GM18517 (cell line): ENCODE results near the gene AKAP12.

ENCODE experiments used
- ATAC-seq: cut with Tn5 transposase; IDR thresholded peaks from one replicate; pipeline ENCODE4 v1.9.1; 2021; ENCODE audit warnings: mild to moderate bottlenecking, moderate library complexity; ENCODE audit not compliant: unreplicated experiment

Gene AKAP12

DNA sequence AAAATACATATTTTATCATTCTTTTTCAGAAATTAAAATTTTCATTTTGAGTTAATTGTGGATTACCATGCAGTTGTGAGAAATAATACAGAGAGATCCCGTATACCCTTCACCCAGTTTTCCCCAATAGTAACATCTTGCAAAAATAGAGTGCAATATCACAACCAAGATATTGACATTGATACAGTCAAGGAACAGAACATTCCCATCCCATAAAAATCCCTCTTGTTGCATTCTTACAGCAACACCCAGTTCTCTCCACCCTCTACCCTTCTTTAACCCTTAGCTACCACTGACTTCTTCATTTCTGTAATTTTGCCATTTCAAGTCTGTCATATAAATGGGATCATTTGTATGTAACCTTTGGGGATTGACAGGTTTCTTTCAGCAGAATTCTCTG is 6.9 kb upstream of the AKAP12 start:
- ATAC-seq, result no peak

DNA sequence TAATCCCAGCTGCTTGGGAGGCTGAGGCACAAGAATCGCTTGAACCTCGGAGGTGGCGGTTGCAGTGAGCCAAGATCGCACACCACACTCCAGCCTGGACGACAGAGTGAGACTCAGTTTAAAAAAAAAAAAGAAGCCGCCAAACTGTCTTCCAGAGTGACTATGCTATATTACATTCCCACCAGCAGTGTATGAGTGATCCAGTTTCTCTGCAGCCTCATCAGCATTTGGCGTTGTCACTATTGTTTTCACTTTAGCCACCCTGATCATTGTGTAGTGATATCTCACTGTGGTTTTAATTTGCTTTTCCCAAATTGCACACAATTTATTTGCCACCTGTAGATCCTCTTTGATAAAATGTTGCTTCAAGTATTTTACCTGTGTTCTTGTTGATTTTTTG is 6.0 kb upstream of the AKAP12 start:
- ATAC-seq, result no peak

DNA sequence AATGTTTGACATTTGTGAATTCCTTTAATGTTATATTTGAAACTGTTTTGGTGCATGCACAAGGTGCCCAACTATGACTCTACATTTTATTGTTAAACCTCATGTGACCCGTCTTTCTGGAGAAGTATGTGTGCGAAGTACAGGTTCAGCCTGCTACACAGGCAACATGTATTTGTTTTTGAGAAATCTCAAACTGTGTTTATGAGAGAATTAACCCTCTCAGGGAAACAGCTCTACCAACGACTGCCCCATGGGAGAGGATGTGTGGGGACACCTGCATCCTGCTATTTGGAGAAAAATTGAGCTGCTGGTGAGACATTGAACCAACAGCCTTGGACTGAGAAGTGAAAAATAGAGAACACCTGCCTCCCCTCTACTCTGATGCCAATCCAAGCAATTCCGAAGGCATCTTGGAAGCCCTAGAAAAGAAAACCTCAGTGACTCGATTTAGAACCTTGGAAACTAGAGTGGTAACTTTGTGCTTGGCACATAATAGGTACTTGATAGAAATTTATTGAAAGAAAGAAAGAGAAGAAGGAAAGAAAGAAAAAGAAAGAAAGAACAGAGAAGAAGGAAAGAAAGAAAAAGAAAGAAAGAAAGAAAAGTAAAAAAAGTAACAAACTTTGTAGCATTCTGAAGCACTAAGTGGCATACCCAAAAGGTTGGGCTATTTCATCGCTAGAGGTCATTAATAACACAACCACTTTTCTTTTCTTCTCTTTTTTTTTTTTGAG is 2.9 kb upstream of the AKAP12 start:
- ATAC-seq, result no peak

DNA sequence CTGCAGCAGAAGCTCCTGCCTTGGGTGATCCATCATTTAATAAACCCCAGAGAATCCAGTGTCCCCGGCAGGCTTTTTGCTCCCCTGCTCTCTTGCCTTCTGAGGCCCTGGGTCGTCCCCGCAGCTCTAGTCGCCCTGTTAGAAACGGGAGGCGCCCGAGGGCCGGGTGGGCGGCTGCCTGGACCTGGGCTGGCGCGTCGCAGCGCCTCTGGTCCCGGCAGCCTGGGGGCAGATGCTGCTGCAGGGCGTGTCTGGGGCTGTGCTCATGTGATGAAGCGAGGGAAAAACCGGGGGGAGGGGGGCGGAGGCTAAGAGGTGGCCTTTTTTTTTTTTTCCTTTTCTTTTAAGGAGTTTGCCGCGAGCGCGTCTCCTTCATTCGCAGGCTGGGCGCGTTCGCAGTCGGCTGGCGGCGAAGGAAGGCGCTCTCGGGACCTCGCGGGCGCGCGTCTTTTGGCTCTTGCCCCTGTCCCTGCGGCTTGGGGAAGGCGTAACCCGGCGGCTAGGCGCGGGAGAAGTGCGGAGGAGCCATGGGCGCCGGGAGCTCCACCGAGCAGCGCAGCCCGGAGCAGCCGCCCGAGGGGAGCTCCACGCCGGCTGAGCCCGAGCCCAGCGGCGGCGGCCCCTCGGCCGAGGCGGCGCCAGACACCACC is 394 bp downstream of the AKAP12 start:
- ATAC-seq, result no peak

DNA sequence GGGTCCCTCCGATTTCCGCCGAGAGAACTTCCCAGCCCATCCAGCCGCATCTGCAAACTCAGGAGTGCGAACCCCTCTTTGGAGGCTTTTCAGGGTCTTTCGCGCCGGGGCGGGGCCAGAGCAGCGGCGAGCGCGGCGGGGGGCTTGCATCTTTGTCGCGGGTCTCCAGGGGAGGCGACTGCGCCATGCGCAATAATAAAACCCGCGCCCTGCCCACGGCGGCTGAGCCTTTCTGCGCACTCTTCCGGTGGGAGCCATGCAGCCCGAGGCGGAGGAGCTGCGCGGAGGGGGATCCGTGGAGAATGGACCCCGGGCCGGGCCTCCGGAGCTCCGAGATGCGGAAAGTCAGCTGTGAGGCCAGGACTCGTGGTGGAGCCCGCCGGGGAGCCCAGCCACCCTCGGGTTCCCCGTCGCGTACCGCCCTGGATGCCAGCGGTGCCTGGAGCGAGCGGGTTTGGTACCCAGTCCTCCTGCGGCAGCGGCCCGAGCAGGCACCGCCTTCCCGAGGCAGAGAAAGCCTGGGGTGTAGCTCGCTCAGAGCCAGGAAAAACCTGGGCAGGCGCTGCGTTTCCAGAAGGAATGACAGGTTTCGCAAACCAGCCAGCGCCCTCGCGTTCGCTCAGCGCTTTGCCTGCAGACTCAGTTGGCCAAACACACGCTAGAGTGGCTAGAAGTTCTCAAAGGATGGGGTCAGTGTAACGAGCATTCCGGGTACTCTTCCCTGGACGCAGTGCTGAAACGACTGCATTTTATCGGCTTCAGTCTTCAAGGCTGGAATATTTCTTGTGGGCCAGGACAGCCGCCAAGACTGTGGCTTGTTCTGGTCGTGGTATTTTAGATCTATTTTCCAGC is 1.2 kb downstream of the AKAP12 start:
- ATAC-seq, result no peak

DNA sequence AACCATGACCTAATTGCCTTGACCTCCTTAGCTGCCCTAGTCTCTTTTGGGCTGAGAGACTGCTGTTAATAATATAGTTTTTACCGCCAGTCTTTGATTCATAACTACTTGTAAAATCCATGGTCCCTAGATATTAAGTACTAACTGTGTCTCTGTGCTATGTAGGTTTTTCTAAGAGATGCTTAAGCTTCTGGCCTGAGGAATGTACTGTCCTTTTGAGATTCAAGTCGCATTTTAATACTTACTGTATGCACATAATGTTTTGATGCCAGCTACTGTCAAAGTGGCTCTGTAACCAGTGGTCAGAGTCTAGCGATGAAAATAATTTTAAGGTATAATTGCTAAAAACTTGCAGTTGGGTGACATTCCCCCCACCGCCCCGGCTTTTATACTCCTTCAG is 2.1 kb downstream of the AKAP12 start:
- no peak for ATAC-seq

DNA sequence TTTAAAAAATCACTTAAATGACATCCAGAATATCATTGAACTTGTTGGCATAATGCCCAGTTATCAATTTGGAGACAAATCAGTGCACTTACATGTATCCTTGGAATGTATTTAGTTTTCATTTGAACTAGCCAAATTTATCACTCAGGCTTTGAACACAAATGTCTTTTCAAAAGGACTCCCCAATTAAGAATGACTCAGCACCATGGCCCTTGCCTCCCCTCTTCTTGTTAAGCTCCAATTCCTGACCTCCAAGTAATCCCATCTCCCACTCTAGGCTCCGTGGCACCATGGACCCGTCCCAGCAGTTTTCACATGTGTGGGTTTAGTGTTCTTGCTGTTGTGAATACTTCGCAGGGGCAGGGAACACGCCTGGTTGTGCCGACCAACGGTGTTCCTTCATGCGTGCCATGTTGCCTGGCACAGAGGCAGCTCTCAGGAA is 2.7 kb downstream of the AKAP12 start:
- no peak for ATAC-seq

DNA sequence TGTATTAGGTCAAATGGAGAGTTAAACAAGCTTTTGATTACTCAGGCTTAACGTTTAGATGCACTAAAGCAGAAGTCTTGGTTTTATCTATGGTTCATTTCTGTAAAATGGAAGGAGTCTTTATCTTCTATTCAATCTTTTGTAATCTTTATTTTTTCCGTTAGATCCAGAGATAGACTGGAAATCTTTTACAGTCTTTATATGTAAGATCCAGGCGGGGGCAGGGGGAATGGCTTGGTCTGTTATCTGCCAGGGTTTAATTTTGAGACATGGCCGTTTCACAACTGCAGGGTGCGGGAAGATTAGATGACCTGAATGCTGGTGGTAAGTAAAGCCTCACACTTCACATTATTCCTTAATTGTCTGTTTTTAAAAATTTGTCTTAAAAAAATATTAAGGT is 3.7 kb downstream of the AKAP12 start:
- no peak for ATAC-seq

DNA sequence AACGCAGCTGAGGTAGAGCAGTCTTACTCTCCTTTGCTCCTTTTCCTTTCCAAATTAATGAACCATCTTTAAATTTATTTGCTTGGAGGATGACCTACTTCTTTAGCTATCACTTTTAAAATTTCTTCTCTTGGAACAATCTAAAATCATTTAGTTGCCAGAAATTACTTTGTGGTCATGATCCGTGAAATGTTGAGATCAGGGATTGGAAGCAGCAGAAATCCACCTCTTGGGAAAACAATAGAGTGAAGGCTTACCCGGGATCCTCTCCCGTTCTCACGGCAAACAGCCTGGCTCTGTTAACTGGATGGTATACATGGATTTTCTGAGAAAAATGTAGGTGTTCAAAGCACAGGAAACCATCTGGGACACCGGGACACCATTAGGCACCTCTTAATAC is 7.7 kb downstream of the AKAP12 start:
- ATAC-seq, result no peak

DNA sequence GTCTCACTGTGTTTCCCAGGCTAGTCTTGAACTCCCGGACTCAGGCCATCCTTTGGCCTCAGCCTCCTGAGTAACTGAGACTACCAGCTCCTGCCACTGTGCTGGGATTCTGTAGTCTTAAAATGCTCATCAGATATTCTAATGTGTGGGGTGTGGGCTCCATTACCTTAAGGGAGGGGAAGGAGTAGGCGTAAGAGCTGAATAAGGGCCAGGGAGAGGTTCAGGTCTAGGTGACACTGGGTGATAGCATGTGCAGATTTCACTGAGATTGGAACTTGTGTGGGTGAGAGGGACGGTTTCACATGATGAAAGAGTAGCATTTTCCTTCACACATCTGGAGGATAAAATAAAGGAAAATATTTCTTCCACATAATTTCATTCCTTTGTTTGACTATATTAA is 8.5 kb downstream of the AKAP12 start:
- ATAC-seq, result no peak

DNA sequence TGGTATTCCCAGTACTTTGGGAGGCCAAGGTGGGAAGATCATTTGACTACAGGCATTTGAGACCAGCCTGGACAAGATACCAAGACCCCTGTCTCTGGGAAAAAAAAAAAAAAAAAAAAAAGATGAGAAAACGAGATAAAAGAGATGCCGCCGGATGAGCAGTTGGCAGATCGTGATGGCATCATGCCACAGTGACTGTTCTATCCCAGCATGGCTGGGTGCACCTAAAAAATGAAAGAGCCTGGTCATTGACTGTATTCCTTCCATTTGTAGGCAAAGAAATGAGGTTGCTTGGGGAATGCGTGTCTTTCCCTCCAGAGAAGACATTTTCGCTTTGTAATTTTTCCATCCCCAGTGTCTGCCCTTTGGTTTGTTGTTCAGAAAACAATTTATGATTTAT is 12.9 kb downstream of the AKAP12 start:
- ATAC-seq, result no peak

DNA sequence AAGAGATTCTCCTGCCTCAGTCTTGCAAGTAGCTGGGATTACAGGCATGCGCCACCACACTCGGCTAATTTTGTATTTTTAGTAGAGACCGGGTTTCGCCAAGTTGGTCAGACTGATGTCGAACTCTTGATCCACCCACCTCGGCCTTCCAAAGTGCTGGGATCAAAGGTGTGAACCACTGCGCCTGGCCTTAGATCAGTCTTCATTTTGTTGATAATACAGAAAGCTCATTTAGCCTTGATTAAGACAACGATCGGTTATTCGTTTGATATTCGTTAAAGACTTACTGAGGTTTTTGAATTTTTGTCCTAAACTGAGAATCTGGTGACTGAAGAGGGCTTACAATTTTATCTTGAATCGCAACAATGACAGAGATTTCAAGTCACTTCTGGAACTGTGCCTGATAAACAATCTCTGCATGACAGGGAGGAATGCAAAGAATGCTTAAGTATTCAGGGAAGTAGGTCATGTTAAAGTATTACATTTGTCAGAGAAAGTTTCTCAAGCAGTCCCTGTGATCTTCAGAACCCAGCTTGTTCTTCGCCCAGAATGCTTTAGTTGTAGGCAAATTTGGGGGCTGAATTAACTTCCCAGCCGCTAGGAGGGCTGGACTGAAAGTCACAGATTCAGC is 14.8 kb downstream of the AKAP12 start:
- no peak for ATAC-seq

DNA sequence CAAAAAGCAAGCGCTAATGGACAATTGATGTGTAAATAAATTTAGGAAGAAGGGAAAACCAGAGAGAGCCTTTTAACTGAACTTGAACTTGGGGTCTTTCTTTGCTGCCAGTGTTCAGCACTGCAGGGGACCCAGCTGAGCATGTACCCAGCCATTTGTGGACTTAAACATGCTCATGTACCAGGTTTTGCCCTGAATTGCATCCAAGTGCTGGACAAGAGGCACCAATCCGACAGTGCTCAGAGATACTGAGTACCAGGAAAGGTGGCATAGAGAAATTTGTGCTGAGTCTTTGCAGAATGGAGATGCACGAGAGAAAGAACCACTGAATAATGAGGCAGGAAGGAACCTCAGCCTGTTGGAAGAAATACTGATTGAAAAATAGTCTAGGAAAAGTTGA is 16.0 kb downstream of the AKAP12 start:
- no peak for ATAC-seq

DNA sequence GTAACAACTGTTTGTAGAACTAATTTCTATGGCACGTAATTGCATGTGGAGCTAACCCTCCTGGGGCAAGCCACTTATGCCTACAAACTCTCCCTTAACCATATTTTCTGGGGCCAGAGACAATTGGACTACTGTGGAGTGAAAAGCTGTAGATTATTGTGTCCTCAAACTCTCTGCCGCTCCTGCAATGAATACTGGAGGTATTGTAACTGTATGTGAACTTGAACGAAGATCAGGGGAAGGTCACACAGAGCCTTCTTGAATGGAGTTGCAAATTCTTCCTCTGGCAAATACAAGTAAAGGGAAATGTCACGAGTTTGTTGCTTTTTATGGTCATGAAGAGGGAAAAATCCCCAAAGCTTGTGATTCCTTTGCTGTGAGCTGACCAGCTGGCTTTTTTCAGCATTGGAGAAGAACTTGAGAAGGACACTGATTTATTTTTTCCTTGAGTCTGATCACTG is 18.2 kb downstream of the AKAP12 start:
- ATAC-seq, result no peak

DNA sequence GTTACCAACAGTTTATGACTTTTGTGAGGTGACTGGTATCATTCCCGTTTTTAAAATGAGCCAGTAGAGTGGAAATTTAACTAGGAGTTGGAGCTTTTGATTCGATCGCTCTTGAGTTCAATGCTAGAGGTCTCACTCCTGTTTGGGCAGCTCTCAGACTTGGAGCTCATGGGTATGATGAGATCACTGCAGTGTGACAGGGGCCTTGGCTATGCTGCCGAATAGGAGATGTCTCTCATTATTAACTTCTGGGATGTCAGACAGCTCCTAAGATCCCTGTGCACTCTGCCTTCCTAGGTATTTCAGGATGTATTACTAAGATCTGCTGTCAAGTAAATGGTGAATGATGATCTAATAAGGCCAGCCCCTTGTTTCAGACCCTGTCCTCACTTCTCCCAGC is 20.4 kb downstream of the AKAP12 start:
- ATAC-seq, result no peak

DNA sequence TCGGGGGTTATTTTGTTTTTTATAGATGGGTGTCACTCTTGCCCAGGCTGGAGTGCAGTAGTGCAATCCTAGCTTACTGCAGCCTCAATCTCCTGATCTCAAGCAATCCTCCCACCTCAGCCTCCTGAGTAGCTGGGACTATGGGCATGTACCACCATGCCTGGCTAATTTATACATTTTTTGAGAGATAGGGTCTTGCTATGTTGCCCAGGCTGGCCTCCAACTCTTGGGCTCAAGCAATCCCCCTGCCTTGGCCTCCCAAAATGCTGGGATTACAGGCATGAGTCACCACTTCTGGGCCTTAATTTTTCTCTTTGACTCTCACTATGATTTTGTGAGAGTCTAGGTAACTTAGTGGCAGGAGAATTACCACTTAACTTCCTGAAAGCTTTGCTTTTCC is 23.3 kb downstream of the AKAP12 start:
- no peak for ATAC-seq

DNA sequence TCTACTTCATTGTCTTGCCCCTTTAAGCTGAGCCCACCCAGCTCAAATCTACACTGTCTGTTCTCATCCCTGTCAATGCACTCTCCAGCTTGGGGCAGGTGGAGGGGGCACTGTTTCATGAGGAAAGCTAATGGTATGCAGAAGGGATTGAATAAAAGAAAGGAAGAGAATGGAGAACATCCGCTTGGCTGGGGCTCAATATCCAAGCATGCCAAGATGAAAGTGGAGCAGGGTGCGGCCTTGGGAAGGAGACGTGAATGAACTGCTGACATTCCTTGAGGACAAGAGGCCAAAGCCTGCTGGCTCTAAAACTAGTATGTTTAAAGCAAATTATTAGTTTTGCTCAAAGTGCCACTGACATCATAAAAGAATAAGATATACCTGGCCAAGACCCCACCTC is 24.2 kb downstream of the AKAP12 start:
- ATAC-seq, result no peak

DNA sequence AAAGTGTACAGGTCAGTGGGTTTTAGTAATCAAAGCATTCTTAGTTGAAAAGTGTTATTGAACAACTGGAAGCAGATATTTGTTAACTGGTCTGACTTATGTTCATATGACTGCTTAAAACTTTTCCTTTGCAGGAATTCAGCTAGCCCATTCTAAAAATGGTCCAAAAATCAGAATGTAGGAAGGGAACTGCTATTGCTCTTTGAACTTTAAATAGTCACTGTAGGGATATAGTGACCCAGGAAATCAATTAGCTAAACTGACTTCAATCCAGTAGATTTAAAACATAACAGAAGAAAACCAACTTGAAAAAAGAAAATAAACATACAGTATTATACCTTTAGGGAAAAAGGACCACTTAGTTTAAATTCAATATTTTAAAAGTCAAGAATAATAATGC is 25.5 kb downstream of the AKAP12 start:
- ATAC-seq, result no peak

DNA sequence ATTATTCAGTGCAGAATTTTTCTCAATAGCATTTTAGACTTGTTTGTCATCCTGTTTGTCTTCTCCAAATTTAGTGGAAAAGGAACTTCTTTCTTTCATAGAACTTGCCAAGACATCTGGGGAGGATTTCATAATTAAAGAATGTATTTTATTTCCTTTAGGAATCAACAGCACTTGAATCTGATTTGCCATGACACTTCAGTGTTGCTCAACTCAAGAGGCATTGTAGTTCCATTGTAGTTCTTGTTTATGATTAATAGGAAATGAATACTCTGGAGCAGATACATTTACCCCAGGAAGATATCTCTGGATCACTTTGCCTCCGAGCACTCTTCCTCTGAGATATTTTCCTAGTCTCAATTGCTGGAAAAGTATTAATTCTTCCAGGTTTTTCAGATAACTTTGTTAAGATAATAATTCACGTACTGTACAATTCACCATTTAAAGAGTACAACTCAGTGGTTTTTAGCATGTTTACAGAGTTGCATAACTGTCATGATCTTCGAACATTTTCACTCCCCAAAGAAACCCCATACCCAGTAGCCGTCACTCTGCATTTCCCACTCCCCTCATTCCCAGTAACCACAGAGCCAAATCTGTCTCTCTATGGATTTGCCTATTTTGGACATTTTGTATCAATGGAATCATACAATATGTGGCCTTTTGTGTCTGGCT is 29.7 kb downstream of the AKAP12 start:
- ATAC-seq, result no peak

DNA sequence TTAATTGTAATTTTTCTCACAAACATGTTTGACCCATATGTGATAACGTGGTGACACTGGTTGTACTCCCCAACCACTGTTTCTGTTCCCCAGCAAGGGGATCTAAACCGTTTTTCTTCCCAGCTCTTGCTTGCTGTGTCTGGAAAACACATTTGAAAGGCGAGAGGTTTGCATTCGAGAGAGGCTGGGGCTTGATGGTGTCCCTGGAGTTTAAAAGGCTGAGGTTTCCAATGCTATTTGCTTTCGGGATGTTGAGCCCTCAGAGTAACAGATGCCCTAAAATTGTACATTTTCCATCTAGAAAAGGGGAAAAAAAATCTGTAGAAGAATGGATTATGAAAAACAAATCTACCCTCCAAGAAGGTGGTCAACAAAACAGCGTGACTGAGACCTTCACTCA is 35.4 kb downstream of the AKAP12 start:
- ATAC-seq, result no peak

DNA sequence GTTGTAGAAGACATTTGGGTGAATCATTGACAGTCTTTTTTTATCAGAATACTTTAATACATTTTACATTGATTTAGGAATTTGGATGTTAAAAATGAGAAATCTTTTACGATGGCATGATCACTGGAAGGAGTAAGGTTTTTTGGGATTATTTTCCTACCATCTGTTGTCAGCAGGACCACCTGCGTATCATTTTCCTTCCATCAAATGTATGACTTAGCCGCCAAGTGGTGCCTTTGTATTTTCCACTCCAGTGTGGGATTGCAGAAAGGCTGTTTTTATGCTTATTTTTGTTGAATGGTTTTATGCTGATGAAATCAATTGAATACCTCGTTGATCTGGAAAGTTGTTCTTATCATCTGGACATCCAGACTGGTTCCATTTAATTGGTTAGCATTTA is 35.8 kb downstream of the AKAP12 start:
- ATAC-seq, result no peak
